ENCODE measurements around the gene ADARB2. TPM values are rescaled to one million over a fixed set of nuclear protein-coding genes. Genes with fewer than 3 reads are reported as not detected.

Gene ADARB2
- total RNA-seq, 3 donors from 2014 or later (not counting 1 experiment from before 2014, with no cell fraction given), result 0.27 to 0.78 (median 0.40) TPM

DNA sequence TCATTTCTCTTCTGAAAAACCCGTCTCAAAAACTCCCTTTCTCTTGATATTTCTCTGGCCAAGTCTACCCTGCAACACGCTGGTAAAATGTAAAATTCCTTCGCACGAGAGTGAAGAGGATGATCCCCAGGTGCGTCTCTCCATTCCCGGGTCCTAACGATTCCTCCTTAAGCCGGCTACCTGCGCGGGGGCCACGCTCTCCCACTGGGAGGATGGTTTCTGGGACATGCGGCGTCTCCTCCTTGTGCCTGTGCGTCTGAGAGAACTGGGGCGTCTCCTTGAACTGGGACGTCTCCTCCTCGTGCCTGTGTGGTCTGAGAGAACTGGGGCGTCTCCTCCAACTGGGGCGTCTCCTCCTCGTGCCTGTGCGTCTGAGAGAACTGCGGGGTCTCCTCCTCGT lies 531.2 kb downstream of the ADARB2 start:
- no peak overlapping the region for H3K27ac ChIP-seq (ENCODE audit: low read length)
- no peaks in the 10 kb centered on the region for H3K27me3 ChIP-seq (ENCODE audit: control insufficient read depth, insufficient read depth, low read length)
- H3K27ac Mint-ChIP-seq, result no peak overlapping the region
- TF ChIP-seq CTCF (IDR thresholded peaks at IDR 0.05), result no peak
- H3K4me1 Mint-ChIP-seq, result peaks cover 7 to 19% of the 10 kb centered on the region in 2 donors
- H3K4me3 Mint-ChIP-seq, result no peak overlapping the region
- 87% methylated on average over 23 of the region's 23 CpGs for WGBS (ENCODE audit: insufficient coverage)
- ATAC-seq, result no peak
- no peaks in the 10 kb centered on the region for H3K27me3 Mint-ChIP-seq (ENCODE audit: low read depth in 2 of 2)
- H3K36me3 Mint-ChIP-seq, result no peaks in the 10 kb centered on the region
- H3K9me3 ChIP-seq (ENCODE audit: control insufficient read depth, insufficient read depth, low read length), result peaks cover 3% of the 10 kb centered on the region
- no peak overlapping the region for H3K4me3 ChIP-seq (ENCODE audit: low read length)
- peaks cover 0 to 7% of the 10 kb centered on the region in 2 donors for H3K9me3 Mint-ChIP-seq
- H3K4me1 ChIP-seq (ENCODE audit: control insufficient read depth, insufficient read depth, low read length), result peaks cover 6% of the 10 kb centered on the region
- H3K36me3 ChIP-seq (ENCODE audit: control insufficient read depth, insufficient read depth, low read length), result no peaks in the 10 kb centered on the region
- intact Hi-C loops (cut with micrococcal nuclease), result no loop called here
- DNase-seq, result no peak

- no peak overlapping the region for H3K4me3 ChIP-seq (ENCODE audit: low read length)
- no peaks in the 10 kb centered on the region for H3K36me3 Mint-ChIP-seq
- peaks cover 0 to 7% of the 10 kb centered on the region in 2 donors for H3K9me3 Mint-ChIP-seq
- H3K9me3 ChIP-seq (ENCODE audit: control insufficient read depth, insufficient read depth, low read length), result peaks cover 3% of the 10 kb centered on the region
- 92% methylated on average over 27 of the region's 27 CpGs for WGBS (ENCODE audit: insufficient coverage)
- H3K27ac Mint-ChIP-seq, result no peak overlapping the region
- no peaks in the 10 kb centered on the region for H3K36me3 ChIP-seq (ENCODE audit: control insufficient read depth, insufficient read depth, low read length)
- intact Hi-C loops (cut with micrococcal nuclease), result no loop called here
- no peak for TF ChIP-seq CTCF (IDR thresholded peaks at IDR 0.05)
- peaks cover 6% of the 10 kb centered on the region for H3K4me1 ChIP-seq (ENCODE audit: control insufficient read depth, insufficient read depth, low read length)
- ATAC-seq, result no peak
- H3K4me3 Mint-ChIP-seq, result no peak overlapping the region
- no peaks in the 10 kb centered on the region for H3K27me3 Mint-ChIP-seq (ENCODE audit: low read depth in 2 of 2)
- H3K27ac ChIP-seq (ENCODE audit: low read length), result no peak overlapping the region
- H3K27me3 ChIP-seq (ENCODE audit: control insufficient read depth, insufficient read depth, low read length), result no peaks in the 10 kb centered on the region
- H3K4me1 Mint-ChIP-seq, result peaks cover 7 to 19% of the 10 kb centered on the region in 2 donors
- no peak for DNase-seq
Observed at GRCh38 chr10:1205450-1206030, 531.8 kb downstream of the ADARB2 start.

- intact Hi-C loops (cut with micrococcal nuclease), result no loop called here
Observed at GRCh38 chr10:1204434-1205326, 532.6 kb downstream of the ADARB2 start.

More at GRCh38 chr10:1204434-1205326, 532.6 kb downstream of the ADARB2 start:
- DNase-seq (no peak), ATAC-seq (no peak)
- H3K36me3 ChIP-seq (ENCODE audit: control insufficient read depth, insufficient read depth, low read length), result no peaks in the 10 kb centered on the region
- H3K4me1 Mint-ChIP-seq, result peaks cover 2 to 13% of the 10 kb centered on the region in 2 donors
- H3K4me3 ChIP-seq (ENCODE audit: low read length), result no peak overlapping the region
- H3K27ac Mint-ChIP-seq, result no peak overlapping the region
- WGBS (ENCODE audit: insufficient coverage), result 86% methylated on average over 26 of the region's 26 CpGs
- no peak for TF ChIP-seq CTCF (IDR thresholded peaks at IDR 0.05)
- no peaks in the 10 kb centered on the region for H3K27me3 ChIP-seq (ENCODE audit: control insufficient read depth, insufficient read depth, low read length)
- peaks cover 6% of the 10 kb centered on the region for H3K4me1 ChIP-seq (ENCODE audit: control insufficient read depth, insufficient read depth, low read length)
- H3K36me3 Mint-ChIP-seq, result no peaks in the 10 kb centered on the region
- H3K27ac ChIP-seq (ENCODE audit: low read length), result no peak overlapping the region
- peaks cover 3% of the 10 kb centered on the region for H3K9me3 ChIP-seq (ENCODE audit: control insufficient read depth, insufficient read depth, low read length)
- no peaks in the 10 kb centered on the region for H3K27me3 Mint-ChIP-seq (ENCODE audit: low read depth in 2 of 2)
- H3K9me3 Mint-ChIP-seq, result peaks cover 0 to 4% of the 10 kb centered on the region in 2 donors
- H3K4me3 Mint-ChIP-seq, result no peak overlapping the region
